ENCODE data around the gene ZNF205.
"Not testable (repeated sequence)": the region's sequence is repeated elsewhere in the genome, so short reads cannot be mapped to it uniquely, and the experiment has no call there.

The ZNF205 gene

DNA sequence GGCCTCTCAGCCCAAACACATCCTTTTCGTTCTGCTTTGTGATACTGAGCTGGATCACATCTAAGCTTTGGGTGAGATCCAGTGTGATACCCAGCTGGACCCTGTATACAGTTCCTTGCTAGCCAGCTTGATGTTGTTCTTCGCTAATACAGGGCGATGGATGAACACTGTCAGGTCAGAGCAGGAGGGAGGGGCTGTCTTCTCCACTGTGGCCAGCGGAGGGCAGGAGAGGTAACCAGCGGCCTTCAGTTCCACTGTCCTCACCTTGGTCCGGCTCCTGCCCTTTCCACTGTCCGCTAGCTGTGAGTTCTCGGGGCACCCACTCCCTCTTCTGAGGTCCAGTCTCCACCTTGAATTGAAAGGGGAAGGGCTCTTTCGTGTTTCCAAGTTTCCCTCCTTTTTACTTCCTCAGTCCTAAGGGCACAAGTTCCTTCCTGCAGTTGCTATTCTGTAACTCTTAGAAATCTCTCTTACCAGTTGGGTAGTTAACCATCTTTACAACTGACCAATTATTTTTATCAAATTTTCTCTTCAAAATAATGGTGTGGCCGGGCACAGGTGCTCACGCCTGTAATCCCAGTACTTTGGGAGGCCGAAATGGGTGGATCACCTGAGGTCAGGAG, 19.5 kb downstream of the ZNF205 start:
- no peak for DNase-seq (ENCODE audit: low read depth in 2 of 2)

DNA sequence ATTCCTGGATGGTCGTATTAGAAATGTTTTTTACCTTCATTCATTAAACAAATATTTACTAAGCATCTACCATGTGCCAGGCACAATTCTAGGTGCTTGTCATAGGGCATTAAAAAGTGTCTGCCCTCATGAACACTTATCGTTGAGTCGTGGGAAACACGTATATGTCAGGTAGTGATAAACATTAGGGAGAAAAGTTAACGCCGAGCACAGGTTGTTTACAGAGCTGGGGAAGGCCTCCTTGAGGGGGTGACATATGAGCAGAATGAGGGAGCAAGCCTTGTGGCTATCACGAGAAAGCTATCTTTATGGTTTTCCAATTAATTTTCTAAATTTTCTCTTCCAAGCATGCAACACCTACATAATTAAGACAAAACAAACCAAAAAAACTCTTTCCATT, 21.5 kb downstream of the ZNF205 start:
- no peak for DNase-seq (ENCODE audit: low read depth in 2 of 2)

DNA sequence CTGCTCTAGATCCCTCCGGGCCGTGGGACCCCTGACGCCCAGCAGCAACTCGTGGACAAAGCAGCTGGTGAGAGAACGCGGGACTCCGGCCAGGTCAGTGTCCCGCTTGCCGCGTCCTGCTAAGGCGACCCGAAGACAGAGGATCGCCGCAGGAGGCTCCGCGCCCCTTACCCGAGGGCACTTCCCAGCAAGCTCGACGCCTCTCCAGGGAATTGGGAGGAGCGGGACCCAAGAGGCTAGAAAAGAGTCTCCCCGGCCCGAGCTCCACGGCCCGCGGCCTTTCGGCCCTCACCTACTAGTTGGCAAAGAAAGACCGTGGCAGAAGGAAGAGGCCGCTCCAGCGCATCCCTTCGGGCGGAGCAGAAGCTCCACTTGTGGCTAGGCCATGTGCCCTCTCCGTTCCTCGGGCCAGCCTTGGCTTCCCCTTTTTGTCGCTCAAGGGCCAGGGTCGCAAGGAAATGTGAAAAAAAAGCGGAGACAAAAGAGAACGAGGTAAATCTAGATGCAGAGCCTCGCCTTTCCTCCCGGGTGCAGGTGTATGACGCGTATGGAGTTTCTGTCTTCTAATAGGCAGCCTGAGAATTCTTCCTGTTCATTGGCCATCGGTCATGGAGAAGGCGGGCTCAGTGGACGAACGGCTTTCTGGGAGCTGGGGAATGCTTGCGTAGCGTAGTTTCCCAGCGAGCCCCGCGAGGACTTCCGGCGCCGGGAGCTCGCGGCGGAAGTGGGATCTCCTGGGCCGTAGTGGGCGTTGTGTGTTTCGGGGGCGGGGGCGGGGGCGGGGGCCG, 22.1 kb downstream of the ZNF205 start, which contains the start of gene ZNF213:
Gene ZNF213, plus strand, starts transcription at position 692 of the 788 bp plus-strand sequence. CDS start 2,252 bp downstream, outside the sequence.
- DNase-seq (ENCODE audit: low read depth in 2 of 2): peak; percentile 94 to 95

- DNase-seq (ENCODE audit: low read depth in 2 of 2): no peak
These were observed 22.8 kb downstream of the ZNF205 start for GRCh38 chr16:3135126-3135715.

GRCh38 chr16:3137267-3137666, 24.9 kb downstream of the ZNF205 start:
- no peak for DNase-seq (ENCODE audit: low read depth in 2 of 2)

GRCh38 chr16:3138342-3138741, 26.0 kb downstream of the ZNF205 start:
- no peak for DNase-seq (ENCODE audit: low read depth in 2 of 2)

- no peak for DNase-seq (ENCODE audit: low read depth in 2 of 2)
These were observed 26.5 kb downstream of the ZNF205 start for GRCh38 chr16:3138823-3139426.

DNA sequence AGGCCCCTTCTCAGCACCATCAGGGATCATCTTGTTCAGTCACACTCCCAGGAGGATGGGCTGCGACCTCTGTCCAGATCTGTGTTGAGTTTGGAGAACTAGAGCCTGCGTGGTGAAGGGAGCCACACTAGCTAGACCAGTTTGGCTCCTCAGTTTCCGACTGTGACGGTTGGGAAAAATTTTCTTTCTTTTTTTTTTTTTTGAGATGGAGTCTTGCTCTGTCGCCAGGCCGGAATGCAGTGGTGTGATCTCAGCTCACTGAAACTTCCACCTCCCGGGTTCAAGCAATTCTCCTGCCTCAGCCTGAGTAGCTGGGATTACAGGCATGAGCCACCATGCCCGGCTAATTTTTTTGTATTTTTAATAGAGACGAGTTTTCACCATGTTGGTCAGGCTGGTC, 27.2 kb downstream of the ZNF205 start:
- DNase-seq (ENCODE audit: low read depth in 2 of 2): not testable (repeated sequence)

DNA sequence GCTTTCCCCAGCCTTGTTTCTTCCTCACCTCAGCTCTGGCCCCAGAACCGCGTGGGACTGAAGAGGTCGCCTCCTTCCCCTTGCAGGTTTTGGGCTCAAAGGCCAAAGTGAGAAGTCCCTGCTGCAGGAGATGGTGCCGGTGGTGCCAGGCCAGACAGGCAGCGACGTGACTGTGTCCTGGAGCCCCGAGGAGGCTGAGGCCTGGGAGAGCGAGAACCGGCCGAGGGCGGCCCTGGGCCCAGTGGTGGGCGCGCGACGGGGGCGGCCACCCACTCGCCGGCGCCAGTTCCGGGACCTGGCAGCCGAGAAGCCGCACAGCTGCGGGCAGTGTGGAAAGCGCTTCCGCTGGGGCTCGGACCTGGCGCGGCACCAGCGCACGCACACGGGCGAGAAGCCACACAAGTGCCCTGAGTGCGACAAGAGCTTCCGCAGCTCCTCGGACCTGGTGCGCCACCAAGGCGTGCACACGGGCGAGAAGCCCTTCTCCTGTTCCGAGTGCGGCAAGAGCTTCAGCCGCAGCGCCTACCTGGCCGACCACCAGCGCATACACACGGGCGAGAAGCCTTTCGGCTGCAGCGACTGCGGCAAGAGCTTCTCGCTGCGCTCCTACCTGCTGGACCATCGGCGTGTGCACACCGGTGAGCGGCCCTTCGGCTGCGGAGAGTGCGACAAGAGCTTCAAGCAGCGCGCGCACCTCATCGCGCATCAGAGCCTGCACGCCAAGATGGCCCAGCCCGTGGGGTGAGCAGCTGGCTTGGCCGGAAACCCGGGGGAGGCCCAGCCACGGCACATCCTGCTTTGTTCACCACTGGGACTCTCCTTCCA, 28.4 kb downstream of the ZNF205 start:
- DNase-seq (ENCODE audit: low read depth in 2 of 2): no peak

- no peak for DNase-seq (ENCODE audit: low read depth in 2 of 2)
These were observed 29.5 kb downstream of the ZNF205 start for GRCh38 chr16:3141781-3142311.

DNA sequence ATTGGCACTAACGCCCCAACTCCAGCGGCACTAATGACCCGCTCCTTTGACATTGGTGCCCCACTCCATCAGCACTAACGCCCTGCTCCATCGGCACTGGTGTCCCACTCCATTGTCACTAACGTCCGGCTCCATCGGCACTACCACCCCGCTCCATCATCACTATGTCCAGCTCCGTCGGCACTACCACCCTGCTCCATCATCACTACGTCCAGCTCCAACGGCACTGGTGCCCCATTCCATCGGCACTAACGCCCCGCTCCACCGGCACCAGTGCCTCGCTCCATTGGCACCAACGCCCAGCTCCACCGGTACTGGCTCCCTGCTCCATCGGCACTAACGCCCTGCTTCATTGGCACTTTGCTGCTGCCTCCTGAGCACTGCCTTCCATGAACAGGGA, 29.9 kb downstream of the ZNF205 start:
- no peak for DNase-seq (ENCODE audit: low read depth in 2 of 2)

GRCh38 chr16:3142770-3143169, 30.4 kb downstream of the ZNF205 start:
- no peak for DNase-seq (ENCODE audit: low read depth in 2 of 2)

DNA sequence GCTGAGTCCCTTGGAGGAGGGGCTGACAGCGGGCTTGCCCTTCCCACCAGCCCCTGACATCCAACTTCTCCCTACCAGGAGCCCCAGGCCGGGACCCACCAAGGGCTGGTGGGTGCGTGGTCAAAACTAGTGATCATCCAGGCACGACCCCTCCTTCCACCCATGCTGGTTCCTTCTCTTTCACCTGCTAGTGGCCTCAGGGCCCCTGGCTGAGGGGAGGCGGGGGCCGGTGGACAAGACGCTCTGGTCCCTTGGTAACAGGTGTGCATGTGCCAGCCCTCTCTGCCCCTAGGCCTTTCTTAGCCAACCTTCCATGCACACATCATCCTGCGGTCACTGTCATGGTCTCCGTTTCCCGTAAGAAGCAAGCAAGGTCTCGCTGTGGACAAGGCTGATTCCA, 30.8 kb downstream of the ZNF205 start:
- no peak for DNase-seq (ENCODE audit: low read depth in 2 of 2)

DNA sequence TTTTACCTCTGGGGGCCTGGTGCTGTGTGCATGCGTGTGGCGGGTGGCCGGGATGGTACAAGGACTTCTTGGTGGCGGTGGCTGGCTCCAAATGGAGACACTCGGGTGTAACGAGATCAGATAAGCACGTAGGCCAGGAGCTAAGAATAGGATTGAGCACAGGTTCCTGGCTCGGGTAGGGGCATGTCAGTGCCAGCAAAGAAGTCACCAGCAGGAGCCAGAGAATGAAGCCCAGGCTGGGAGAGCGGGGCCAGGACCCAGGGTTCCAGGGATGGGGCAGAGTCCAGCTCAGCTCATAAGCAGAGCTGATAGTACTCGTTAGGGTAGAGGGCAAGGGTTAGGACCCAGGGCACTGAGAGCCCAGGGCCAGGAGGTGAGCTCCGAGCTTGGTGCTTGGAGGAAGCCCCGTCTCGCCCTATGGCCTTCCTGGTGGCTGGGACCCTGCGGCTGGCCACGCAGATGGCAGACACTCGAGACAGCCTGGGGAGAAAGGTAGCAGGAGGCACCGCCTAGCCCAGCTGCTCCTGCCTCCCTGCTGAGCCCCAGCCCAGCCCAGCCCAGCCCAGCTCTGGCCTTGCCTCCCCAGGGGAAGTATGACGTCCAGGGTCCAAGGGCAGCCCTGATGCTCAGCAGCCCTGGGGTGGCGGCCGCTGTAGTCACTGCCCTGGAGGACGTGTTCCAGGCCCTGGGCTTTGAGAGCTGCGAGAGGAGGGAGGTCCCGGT, 31.4 kb downstream of the ZNF205 start:
- no peak for DNase-seq (ENCODE audit: low read depth in 2 of 2)

DNA sequence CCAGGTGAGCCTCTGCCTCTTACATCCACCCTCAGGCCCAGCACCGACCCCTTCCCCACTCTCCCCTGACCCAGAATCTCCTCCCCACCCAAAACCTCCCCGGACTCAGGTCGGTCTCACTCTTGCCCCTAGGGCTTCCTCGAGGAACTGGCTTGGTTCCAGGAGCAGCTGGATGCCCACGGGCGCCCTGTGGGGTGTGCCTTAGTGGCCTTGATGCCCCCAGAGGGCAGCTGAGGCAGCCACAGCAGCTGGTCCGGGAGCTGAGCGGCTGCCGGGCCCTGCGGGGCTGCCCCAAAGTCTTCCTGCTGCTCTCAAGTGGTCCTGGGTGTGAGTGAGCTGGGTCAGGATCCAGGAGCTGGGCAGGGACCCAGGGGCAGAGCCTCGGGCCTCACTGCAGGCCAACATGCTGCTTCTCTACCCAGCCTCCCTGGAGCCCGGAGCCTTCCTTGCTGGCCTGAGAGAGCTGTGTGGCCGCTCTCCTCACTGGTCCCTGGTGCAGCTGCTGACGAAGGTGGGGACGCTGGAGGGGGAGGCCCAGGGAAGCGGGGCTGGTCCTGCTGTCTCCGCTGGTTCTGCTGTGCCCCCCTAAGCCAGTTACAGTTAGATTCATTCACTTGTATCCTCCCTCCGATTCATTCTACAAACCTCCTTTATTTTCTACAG, 32.1 kb downstream of the ZNF205 start:
- DNase-seq (ENCODE audit: low read depth in 2 of 2): no peak

GRCh38 chr16:3145151-3145550, 32.8 kb downstream of the ZNF205 start:
- DNase-seq (ENCODE audit: low read depth in 2 of 2): no peak

GRCh38 chr16:3145660-3146059, 33.3 kb downstream of the ZNF205 start:
- DNase-seq (ENCODE audit: low read depth in 2 of 2): no peak

DNA sequence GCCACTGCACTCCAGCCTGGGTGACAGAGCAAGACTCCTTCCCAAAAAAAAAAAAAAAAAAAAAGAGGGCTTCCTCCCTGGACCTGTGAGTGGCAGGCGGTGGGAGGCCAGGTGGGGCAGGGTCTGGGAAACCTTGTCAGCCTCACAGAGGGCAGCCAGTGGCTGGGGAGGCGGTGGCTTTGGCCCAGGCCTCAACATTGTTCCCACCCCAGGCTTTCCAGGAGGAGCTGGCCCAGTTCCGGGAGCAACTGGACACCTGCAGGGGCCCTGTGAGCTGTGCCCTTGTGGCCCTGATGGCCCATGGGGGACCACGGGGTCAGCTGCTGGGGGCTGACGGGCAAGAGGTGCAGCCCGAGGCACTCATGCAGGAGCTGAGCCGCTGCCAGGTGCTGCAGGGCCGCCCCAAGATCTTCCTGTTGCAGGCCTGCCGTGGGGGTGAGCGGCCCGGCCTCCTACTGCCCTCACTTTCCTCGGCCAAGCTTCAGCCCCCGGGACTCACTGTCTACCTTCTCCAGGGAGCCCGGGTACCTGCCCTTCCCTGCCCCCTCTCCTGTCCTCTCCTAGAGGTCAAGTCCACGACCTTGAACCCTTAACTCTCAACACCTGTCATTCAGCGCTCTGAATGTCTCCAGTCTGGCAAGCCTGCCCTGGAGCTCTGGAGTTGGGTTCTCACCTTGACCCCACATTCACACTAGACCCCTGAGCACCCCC, 34.8 kb downstream of the ZNF205 start:
- DNase-seq (ENCODE audit: low read depth in 2 of 2): no peak

DNA sequence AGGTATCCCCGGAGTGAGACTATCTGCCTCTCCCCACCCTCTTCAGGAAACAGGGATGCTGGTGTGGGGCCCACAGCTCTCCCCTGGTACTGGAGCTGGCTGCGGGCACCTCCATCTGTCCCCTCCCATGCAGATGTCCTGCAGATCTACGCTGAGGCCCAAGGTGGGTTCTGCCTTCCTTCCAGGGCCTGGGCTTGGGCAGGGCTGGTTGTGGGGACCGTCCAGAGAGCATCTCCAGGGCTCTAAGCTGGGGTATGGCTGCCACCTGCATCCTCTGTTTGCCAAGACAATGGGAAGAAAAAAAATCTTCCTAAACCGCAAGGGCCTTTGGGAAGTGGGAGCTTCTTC, 35.3 kb downstream of the ZNF205 start:
- no peak for DNase-seq (ENCODE audit: low read depth in 2 of 2)

All from fibroblast of skin of left quadriceps (primary cell).